K562 (cell line): ENCODE data around the gene CACYBP. TPM values are rescaled to one million over a fixed set of nuclear protein-coding genes. Genes with fewer than 3 reads are reported as not detected.
"Not testable (repeated sequence)": the region's sequence is repeated elsewhere in the genome, so short reads cannot be mapped to it uniquely, and the experiment has no call there.

ENCODE experiments used
- ATAC-seq: fragments of 200-7000 bp; cut with Tn5 transposase; 3 replicates; pipeline ENCODE4 v1.9.1; 2020; ENCODE audit warnings: moderate library complexity
- BruUV-seq: library from RNA; stranded (reverse); fragments of 400-500 nt; replicated peaks from 2 replicates; lab custom pipeline; 2021; lab: Mats Ljungman, UMichigan
- CTCF ChIA-PET: fragments of 300-600 bp; formaldehyde crosslinking; extraction: SDS; loops from one replicate; lab custom pipeline; 2021; ENCODE audit warnings: low intra/inter-chr PET ratio; lab: Yijun Ruan, JAX
- POLR2A ChIA-PET: fragments of 300-600, 350-650 bp; sonication (Branson Sonifier 250); formaldehyde crosslinking; extraction: SDS; loops from one replicate; lab custom pipeline; 2021; ENCODE audit warnings: antibody characterized with exemption, inconsistent platforms; lab: Yijun Ruan, JAX
- DNase-seq, 4 experiments: peaks; one replicate each; pipeline versions ENCODE4 v3.0.0 to v3.0.0-alpha.2; 2011 to 2018; ENCODE audit warnings: low spot score in 3 of 4, mixed read lengths in 3 of 4; ENCODE audit errors: extremely low read depth in 1 of 4
- FAIRE-seq: peaks from 2 replicates; lab custom pipeline; 2011; peaks lifted over from hg19 to GRCh38; lab: Jason Lieb, UNC
- H2AFZ ChIP-seq: 2 replicates; pipeline ENCODE4 v1.6.0; 2011; ENCODE audit warnings: low read depth, low read length, control low read depth, inconsistent platforms
- H3K27ac ChIP-seq: fragments of 200-600 bp; 3 replicates; pipeline ENCODE4 v1.8.0; 2011; ENCODE audit warnings: low read depth, mild to moderate bottlenecking, control low read depth, inconsistent platforms, low read length, moderate library complexity, mixed read lengths; ENCODE audit errors: extremely low read depth
- H3K27me3 ChIP-seq, 2 experiments: fragments of 300-600 bp in 1 of 2; 2 replicates in 1 of 2; 3 replicates in 1 of 2; pipeline versions ENCODE4 v1.6.0 to v1.8.0; 2011; ENCODE audit warnings: inconsistent platforms in 2 of 2, low read length in 2 of 2, mild to moderate bottlenecking in 1 of 2, mixed read lengths in 1 of 2, moderate library complexity in 1 of 2; ENCODE audit not compliant: control insufficient read depth in 2 of 2, insufficient read depth in 2 of 2
- H3K36me3 ChIP-seq: fragments of 300-600 bp; 3 replicates; pipeline ENCODE4 v1.8.0; 2011; ENCODE audit warnings: mild to moderate bottlenecking, low read length, inconsistent platforms; ENCODE audit not compliant: control insufficient read depth, insufficient read depth
- H3K4me1 ChIP-seq, 2 experiments: fragments of 200-600 bp in 1 of 2; replicated peaks in 1 of 2; 2 replicates in 1 of 2; 3 replicates in 1 of 2; pipeline versions ENCODE4 v1.5.1 to v1.8.0; 2011; ENCODE audit warnings: inconsistent platforms in 2 of 2, low read length in 2 of 2, mild to moderate bottlenecking in 1 of 2, mixed read lengths in 1 of 2, moderate library complexity in 1 of 2; ENCODE audit not compliant: control insufficient read depth in 2 of 2, insufficient read depth in 2 of 2
- H3K4me2 ChIP-seq: 2 replicates; pipeline ENCODE4 v1.6.1; 2011; ENCODE audit warnings: low read length, control low read depth, inconsistent platforms, mixed read lengths; ENCODE audit not compliant: insufficient read depth
- H3K4me3 ChIP-seq: fragments of 200-600 bp; sonication (generic), shearing (Covaris generic); 2 replicates; pipeline ENCODE4 v1.5.1; 2016; ENCODE audit warnings: control low read depth, inconsistent platforms
- H3K79me2 ChIP-seq: fragments of 200-600 bp; 3 replicates; pipeline ENCODE4 v1.8.0; 2011; ENCODE audit warnings: low read length, inconsistent platforms; ENCODE audit not compliant: control insufficient read depth, insufficient read depth
- H3K9ac ChIP-seq, 2 experiments: 2 replicates each; pipeline versions ENCODE4 v1.6.0 to v1.6.1; 2011; ENCODE audit warnings: low read depth in 2 of 2, low read length in 2 of 2, control low read depth in 1 of 2, inconsistent platforms in 1 of 2, mild to moderate bottlenecking in 1 of 2, mixed read lengths in 1 of 2; ENCODE audit not compliant: insufficient read depth in 1 of 2
- H3K9me1 ChIP-seq: one replicate; pipeline ENCODE4 v1.6.0; 2011; ENCODE audit warnings: inconsistent platforms, mild to moderate bottlenecking, low read length, moderate library complexity; ENCODE audit not compliant: control insufficient read depth, insufficient read depth
- H3K9me3 ChIP-seq: replicated peaks from 2 replicates; pipeline ENCODE4 v1.5.1; 2011; ENCODE audit warnings: low read depth, low read length, inconsistent platforms; ENCODE audit not compliant: control insufficient read depth, insufficient read depth
- H4K20me1 ChIP-seq: replicated peaks from 2 replicates; pipeline ENCODE4 v1.6.1; 2011; ENCODE audit warnings: low read length, inconsistent platforms, mixed read lengths; ENCODE audit not compliant: control insufficient read depth, insufficient read depth
- BRD9 ChIP-seq: fragments of 450-650 bp; IDR thresholded peaks from 2 replicates; pipeline ENCODE4 v1.6.1; 2018; ENCODE audit warnings: low read depth; ENCODE audit not compliant: partially characterized antibody
- PURB ChIP-seq: sonication (generic); formaldehyde crosslinking; IDR thresholded peaks from 2 replicates; pipeline ENCODE4 v1.9.0; 2021; ENCODE audit warnings: low read depth, mild to moderate bottlenecking, missing genetic modification reagents
- ZNF41 ChIP-seq: fragments of 250-450 bp; sonication (Bioruptor Pico); conservative IDR thresholded peaks from 2 replicates; pipeline ENCODE4 v1.4.0; 2020; ENCODE audit warnings: mild to moderate bottlenecking
- ZNF589 ChIP-seq: fragments of 200-800 bp; sonication (Bioruptor generic); IDR thresholded peaks from 2 replicates; pipeline ENCODE4 v1.6.1; 2016; ENCODE audit warnings: low read depth, missing genetic modification characterization, missing compliant biosample characterization
- WGBS: fragments of 100-300 bp; shearing (Covaris generic); methylation state at CpG from one replicate; pipeline ENCODE4 v1.1.6; 2016; ENCODE audit warnings: low coverage, mixed read lengths; ENCODE audit not compliant: insufficient coverage; ENCODE audit errors: missing lambda C conversion rate; 5-methylcytosine and 5-hydroxymethylcytosine counted together
- in situ Hi-C: fragments of 300-500 bp; cut with MboI; formaldehyde crosslinking; loops from 4 replicates; pipeline ENCODE4 v1.15.0; 2018; ENCODE audit warnings: inconsistent platforms, mixed read lengths
- intact Hi-C: fragments of 100-400 bp; cut with micrococcal nuclease; formaldehyde crosslinking; loops from 2 replicates; pipeline ENCODE4 v1.14.2; 2022
- polyA plus RNA-seq, 8 experiments: library from polyadenylated mRNA; depleted of rRNA in 4 of 8; stranded (reverse) in 5 of 8; unstranded in 3 of 8; fragments of >200 nt; fragmentation: Nextera tagmentation in 2 of 8; fragmentation: Illumina TruSeq in 1 of 8; extraction: Ambion mirVana in 2 of 8; extraction: Trizol in 1 of 8; gene quantifications; 2 replicates each; pipeline versions ENCODE4 v1.2.1 to v1.2.3, GENCODE V29; 2011 to 2014; ENCODE audit warnings: inconsistent platforms in 1 of 8, missing spikeins in 1 of 8
- total RNA-seq, 7 experiments: library from RNA; depleted of rRNA in 6 of 7; stranded (reverse); fragments of >200 nt in 6 of 7; fragmentation: Illumina TruSeq in 2 of 7; extraction: Trizol in 2 of 7; gene quantifications; 2 replicates each; pipeline versions ENCODE4 v1.2.1 to v1.2.3, GENCODE V29; 2011 to 2021; ENCODE audit warnings: low replicate concordance in 1 of 7
- TF ChIP-seq, protein P1 (sequence below): fragments of 450-650 bp; formaldehyde crosslinking; IDR thresholded peaks from 2 replicates; pipeline ENCODE4 v1.4.0; 2020; ENCODE audit warnings: mild to moderate bottlenecking, moderate library complexity

The CACYBP gene
- total and polyA plus RNA-seq, 9 of the 15 experiments (the other 6 are each of a cell fraction or from before 2014, with no cell fraction given), result 147 to 1,576 (median 488) TPM

- peaks cover 23% of the 10 kb centered on the region for H3K36me3 ChIP-seq
- H3K27me3 ChIP-seq, H4K20me1 ChIP-seq, ATAC-seq, DNase-seq, in situ Hi-C loops, H3K9me3 ChIP-seq, H3K9me1 ChIP-seq, FAIRE-seq, CTCF ChIA-PET: not testable (repeated sequence)
- TSS peak; percentile 98 for BruUV-seq
- peaks cover 4 to 11% of the 10 kb centered on the region in 2 experiments; a peak in 4 of 5 replicates for H3K4me1 ChIP-seq
- peak overlapping the region; percentile 69 to 77; a peak in 3 of 4 replicates for H3K9ac ChIP-seq
- H3K27ac ChIP-seq, result peak overlapping the region; percentile 79
- POLR2A ChIA-PET, result interaction anchor here (0.6 to 3.5 kb wide), 22 partner anchors 8 to 1156 kb away, joined by 3 to 65 read pairs (median 4); partner anchors contain the start of genes CACYBP, GAS5 and ZBTB37
- intact Hi-C loops, result loop anchor here (1.0 to 2.0 kb wide), 2 partner anchors 21 to 25 kb away; partner anchors contain the start of gene CACYBP
- H3K79me2 ChIP-seq, result peaks cover 38% of the 10 kb centered on the region
- WGBS, result 49% methylated on average over 2 of the region's 2 CpGs
- peak overlapping the region; percentile 95 for H2AFZ ChIP-seq
- H3K4me2 ChIP-seq, result peak overlapping the region; percentile 95
- TF ChIP-seq BRD9 (peak; percentile 6), PURB (0 out of 2 replicates have a peak, but pooled peaks have one; percentile 54), ZNF589 (CRISPR knock-in tag) (0 out of 2 replicates have a peak, but pooled peaks have one; percentile 16), ZNF41 (CRISPR knock-in tag) (peak; percentile 34; the same call in 1 of the 2 replicates)
- TF ChIP-seq, protein P1, sequence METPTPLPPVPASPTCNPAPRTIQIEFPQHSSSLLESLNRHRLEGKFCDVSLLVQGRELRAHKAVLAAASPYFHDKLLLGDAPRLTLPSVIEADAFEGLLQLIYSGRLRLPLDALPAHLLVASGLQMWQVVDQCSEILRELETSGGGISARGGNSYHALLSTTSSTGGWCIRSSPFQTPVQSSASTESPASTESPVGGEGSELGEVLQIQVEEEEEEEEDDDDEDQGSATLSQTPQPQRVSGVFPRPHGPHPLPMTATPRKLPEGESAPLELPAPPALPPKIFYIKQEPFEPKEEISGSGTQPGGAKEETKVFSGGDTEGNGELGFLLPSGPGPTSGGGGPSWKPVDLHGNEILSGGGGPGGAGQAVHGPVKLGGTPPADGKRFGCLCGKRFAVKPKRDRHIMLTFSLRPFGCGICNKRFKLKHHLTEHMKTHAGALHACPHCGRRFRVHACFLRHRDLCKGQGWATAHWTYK (CRISPR knock-in tag), result 0 out of 2 replicates have a peak, but pooled peaks have one; percentile 13
- peak overlapping the region; percentile 79 for H3K4me3 ChIP-seq
Observed at GRCh38 chr1:175023922-175024242, 24.1 kb downstream of the CACYBP start.
